ENCODE results near the gene GLB1L.

Gene GLB1L

DNA sequence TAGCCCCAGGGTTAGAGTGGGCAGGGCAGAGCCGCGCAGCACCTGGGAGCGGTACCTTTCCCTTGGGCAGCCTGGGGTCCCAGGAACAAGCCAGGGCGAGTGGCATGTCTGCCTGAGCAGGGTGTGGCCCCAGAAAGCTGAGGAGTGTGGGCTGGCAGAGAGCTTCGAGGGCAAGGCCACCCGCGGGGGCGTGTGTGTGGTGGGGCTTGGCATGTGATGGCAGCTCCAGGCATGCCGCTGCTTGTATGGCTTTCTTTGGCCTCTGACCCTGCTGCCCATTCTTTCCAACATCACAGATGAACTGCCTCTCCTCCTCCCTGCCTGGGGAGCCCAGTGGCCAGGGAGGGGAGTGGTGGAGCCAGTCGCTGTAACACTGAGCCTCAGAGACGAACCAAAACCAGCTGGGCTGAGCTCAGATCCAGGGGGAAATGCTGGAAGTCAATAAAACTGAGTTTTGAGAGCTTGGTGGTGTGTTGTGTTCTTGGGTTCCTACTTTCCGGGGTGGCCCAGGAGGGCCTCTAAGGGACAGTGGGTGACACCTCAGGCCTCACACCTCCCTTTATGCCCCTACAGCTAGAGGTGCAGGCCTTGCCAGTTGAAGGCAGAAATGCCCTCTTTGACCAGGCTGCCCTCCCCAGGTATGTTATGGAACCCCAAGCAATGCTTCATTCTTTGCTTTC is 41.3 kb upstream of the GLB1L start:
- peaks cover 19% of the 10 kb centered on the region for H3K36me3 ChIP-seq (ENCODE audit: insufficient read depth, low read length)
- no peaks in the 10 kb centered on the region for H3K9me3 ChIP-seq (ENCODE audit: low read length)
- H3K27me3 ChIP-seq (ENCODE audit: insufficient read depth, low read length), result no peaks in the 10 kb centered on the region
- peaks cover 8% of the 10 kb centered on the region for H3K4me1 ChIP-seq (ENCODE audit: insufficient read depth, low read length)
- no peak overlapping the region for H3K4me3 ChIP-seq (ENCODE audit: low read length)
- no peak overlapping the region for H2AFZ ChIP-seq (ENCODE audit: low read depth, low read length)

DNA sequence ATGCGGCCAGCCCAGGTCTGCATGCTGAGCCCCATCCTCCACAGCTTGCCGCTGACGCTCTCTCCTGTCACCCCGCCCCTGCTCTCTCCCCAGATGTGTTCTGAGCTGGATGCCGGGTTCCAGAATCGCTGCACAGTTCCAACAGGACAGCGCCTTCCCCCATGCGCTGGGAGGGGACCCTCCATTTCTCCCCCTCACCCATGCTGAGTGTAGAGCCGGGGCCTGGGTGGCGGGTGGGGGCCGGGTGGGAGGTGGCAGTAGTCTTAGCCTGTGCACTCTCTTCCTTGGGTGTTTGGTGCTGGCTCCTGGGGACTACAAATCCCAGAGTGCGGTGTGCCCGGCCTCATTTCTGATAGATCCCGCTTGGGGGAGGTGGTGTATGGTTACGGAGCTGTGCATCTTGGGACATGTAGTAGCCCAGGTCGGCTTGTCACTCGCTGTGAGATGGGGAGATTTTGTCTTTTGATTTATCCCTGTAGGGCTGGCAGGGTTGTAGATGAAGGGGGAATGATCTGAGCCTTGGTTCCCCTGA is 40.7 kb upstream of the GLB1L start:
- Histone ChIP-seq H3K27me3 (ENCODE audit: insufficient read depth, low read length) (no peaks in the 10 kb centered on the region), H2AFZ (ENCODE audit: low read depth, low read length) (no peak overlapping the region), H3K4me1 (ENCODE audit: insufficient read depth, low read length) (peaks cover 8% of the 10 kb centered on the region), H3K4me3 (ENCODE audit: low read length) (no peak overlapping the region), H3K36me3 (ENCODE audit: insufficient read depth, low read length) (peaks cover 19% of the 10 kb centered on the region), H3K9me3 (ENCODE audit: low read length) (no peaks in the 10 kb centered on the region)

DNA sequence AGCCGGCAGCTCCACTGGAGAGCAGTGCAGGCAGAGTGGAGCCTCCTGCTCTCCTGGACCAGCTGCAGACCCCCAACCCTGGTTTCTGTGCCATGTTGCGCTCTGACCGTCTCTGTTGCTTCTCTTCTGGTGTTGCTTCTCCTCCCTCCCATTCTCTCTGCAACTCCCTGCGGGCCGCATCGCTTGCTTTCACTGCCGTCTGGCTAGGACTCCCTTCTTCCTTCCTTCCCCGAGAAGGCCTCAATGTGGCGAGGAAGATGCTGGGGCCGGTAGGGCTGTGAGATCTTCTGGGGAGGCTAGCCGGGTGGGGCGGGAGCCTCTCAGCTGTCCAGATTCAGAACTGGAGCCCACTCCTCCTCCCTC is 40.1 kb upstream of the GLB1L start:
- Histone ChIP-seq H3K36me3 (ENCODE audit: insufficient read depth, low read length) (peaks cover 19% of the 10 kb centered on the region), H3K4me1 (ENCODE audit: insufficient read depth, low read length) (peaks cover 9% of the 10 kb centered on the region), H3K4me3 (ENCODE audit: low read length) (no peak overlapping the region), H3K9me3 (ENCODE audit: low read length) (no peaks in the 10 kb centered on the region), H2AFZ (ENCODE audit: low read depth, low read length) (no peak overlapping the region), H3K27me3 (ENCODE audit: insufficient read depth, low read length) (no peaks in the 10 kb centered on the region)

DNA sequence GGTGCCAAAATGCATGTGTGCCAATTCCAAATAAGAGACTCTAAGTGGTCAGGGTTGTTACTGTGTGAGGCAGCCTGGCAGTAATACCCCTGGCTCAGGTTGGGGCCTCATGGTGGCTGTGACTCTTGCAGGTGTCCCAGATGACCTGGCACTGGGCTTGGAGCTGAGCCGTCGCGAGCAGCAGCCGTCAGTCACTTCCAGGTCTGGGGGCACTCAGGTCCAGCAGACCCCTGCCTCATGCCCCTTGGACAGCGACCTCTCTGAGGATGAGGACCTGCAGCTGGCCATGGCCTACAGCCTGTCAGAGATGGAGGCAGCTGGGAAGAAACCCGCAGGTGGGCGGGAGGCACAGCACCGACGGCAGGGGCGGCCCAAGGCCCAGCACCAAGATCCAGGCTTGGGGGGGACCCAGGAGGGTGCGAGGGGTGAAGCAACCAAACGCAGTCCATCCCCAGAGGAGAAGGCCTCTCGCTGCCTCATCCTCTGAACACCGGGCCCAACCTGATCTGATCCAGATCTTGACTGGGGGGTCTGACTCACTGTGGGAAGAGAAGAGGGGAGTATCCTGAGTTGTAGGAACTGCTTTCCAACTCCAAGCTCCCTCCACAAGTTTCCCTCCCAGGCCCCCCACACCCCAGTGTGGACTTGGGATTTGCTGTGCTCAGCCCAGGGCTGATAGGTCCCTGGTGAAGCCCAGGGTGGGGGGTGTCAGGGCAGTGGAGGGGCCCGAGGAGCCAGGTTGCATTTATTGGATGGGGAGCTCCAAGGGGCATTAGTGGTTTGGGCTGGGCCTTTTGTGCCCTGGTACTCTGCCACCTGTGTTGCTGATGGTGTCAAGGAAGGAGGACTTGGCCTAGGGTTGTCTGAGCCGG is 39.5 kb upstream of the GLB1L start:
- no peaks in the 10 kb centered on the region for H3K27me3 ChIP-seq (ENCODE audit: insufficient read depth, low read length)
- peaks cover 19% of the 10 kb centered on the region for H3K36me3 ChIP-seq (ENCODE audit: insufficient read depth, low read length)
- no peak overlapping the region for H3K4me3 ChIP-seq (ENCODE audit: low read length)
- peaks cover 16% of the 10 kb centered on the region for H3K4me1 ChIP-seq (ENCODE audit: insufficient read depth, low read length)
- no peaks in the 10 kb centered on the region for H3K9me3 ChIP-seq (ENCODE audit: low read length)
- no peak overlapping the region for H2AFZ ChIP-seq (ENCODE audit: low read depth, low read length)

DNA sequence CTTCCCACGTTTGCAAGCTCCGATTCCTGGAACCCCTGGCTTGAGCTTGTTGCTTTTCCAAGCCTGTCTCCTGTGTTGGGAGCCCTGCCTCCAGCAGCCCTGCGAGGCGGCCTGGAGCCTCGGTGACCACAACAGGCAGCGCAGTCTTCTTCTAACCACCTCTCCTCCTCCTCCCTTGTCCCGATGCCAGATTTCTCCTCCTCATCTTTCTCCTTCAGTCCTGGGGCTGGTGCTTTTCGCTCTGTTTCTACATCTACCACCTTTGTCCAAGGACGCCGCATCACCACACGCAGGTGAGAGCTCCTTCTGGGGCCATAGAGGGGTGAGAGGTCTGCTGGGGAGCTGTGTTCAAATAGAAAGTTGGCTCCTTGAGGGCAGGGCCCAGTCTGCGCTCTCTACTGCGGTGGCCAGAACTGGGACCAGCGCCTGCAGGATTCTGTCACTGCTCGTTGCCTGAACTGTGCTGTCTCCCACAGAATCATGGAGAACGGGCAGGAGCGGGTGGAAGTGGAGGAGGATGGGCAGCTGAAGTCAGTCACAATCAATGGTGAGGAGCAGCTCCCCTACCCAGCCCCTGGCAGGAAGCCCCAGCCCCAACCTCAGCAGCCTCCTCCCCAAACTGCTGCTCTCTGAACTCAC is 37.8 kb upstream of the GLB1L start:
- Histone ChIP-seq H3K27me3 (ENCODE audit: insufficient read depth, low read length) (no peaks in the 10 kb centered on the region), H3K4me3 (ENCODE audit: low read length) (no peak overlapping the region), H3K36me3 (ENCODE audit: insufficient read depth, low read length) (peaks cover 19% of the 10 kb centered on the region), H3K9me3 (ENCODE audit: low read length) (no peaks in the 10 kb centered on the region), H2AFZ (ENCODE audit: low read depth, low read length) (no peak overlapping the region), H3K4me1 (ENCODE audit: insufficient read depth, low read length) (peaks cover 28% of the 10 kb centered on the region)

DNA sequence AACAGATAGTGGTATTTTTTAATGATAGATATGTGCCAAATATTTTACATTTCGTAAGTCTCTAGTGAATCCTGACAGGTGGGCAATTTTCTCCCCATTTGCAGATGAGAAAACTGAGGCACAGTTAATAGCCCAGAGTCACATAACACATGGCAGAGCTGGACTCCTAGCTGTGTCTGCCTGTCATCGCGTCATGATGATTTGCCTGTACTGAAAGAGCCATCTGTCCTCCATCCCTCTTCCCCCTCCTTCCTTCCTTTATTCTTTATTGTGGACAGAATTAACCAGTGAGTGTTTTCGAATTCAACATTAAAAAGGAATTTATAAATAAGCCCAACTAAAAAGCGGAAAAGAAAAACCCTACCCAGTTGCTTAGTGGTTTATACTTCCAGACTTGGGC is 37.1 kb upstream of the GLB1L start:
- Histone ChIP-seq H3K36me3 (ENCODE audit: insufficient read depth, low read length) (peaks cover 19% of the 10 kb centered on the region), H3K4me3 (ENCODE audit: low read length) (no peak overlapping the region), H2AFZ (ENCODE audit: low read depth, low read length) (no peak overlapping the region), H3K9me3 (ENCODE audit: low read length) (no peaks in the 10 kb centered on the region), H3K4me1 (ENCODE audit: insufficient read depth, low read length) (peaks cover 31% of the 10 kb centered on the region), H3K27me3 (ENCODE audit: insufficient read depth, low read length) (no peaks in the 10 kb centered on the region)

DNA sequence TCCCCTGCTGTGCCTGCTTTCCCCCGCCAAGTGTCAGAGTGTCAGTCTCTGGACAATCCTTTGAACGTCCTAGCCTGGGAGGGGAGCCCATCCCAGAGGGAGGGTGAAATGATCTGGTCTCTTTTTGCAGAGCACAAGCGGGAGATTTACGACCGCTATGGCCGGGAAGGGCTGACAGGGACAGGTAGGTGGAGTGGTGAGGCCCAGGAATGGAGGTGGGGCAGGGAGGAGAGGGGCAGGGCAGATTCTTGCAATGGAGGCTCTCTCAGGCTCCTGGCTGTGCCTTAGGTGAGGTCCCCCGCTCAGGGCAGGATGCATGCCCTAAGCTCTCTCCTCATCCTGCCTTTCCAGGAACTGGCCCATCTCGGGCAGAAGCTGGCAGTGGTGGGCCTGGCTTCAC is 36.3 kb upstream of the GLB1L start:
- Histone ChIP-seq H2AFZ (ENCODE audit: low read depth, low read length) (no peak overlapping the region), H3K36me3 (ENCODE audit: insufficient read depth, low read length) (peaks cover 19% of the 10 kb centered on the region), H3K4me3 (ENCODE audit: low read length) (no peak overlapping the region), H3K4me1 (ENCODE audit: insufficient read depth, low read length) (peaks cover 28% of the 10 kb centered on the region), H3K9me3 (ENCODE audit: low read length) (no peaks in the 10 kb centered on the region), H3K27me3 (ENCODE audit: insufficient read depth, low read length) (no peaks in the 10 kb centered on the region)

DNA sequence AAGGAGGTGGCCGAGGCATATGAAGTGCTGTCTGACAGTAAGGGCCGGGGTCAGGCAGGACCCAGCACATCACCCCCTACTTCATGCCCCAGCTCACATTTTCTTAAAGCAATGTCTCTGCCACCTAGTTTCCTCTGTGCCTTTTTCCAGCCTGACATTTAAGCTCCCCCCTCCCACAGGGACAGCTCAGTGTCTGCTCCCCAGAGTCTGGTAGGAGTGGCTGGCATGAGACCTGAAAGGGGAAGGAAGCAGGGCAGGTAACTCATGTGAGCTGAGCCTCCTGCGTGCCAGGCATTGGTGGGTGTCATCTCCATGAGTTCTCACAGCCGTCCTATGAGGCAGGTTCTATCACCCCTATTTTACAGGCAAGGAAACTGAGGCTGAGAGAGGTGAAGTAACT is 35.4 kb upstream of the GLB1L start:
- Histone ChIP-seq H3K27me3 (ENCODE audit: insufficient read depth, low read length) (no peaks in the 10 kb centered on the region), H3K4me3 (ENCODE audit: low read length) (no peak overlapping the region), H3K9me3 (ENCODE audit: low read length) (no peaks in the 10 kb centered on the region), H3K4me1 (ENCODE audit: insufficient read depth, low read length) (peaks cover 24% of the 10 kb centered on the region), H2AFZ (ENCODE audit: low read depth, low read length) (no peak overlapping the region), H3K36me3 (ENCODE audit: insufficient read depth, low read length) (peaks cover 19% of the 10 kb centered on the region)

DNA sequence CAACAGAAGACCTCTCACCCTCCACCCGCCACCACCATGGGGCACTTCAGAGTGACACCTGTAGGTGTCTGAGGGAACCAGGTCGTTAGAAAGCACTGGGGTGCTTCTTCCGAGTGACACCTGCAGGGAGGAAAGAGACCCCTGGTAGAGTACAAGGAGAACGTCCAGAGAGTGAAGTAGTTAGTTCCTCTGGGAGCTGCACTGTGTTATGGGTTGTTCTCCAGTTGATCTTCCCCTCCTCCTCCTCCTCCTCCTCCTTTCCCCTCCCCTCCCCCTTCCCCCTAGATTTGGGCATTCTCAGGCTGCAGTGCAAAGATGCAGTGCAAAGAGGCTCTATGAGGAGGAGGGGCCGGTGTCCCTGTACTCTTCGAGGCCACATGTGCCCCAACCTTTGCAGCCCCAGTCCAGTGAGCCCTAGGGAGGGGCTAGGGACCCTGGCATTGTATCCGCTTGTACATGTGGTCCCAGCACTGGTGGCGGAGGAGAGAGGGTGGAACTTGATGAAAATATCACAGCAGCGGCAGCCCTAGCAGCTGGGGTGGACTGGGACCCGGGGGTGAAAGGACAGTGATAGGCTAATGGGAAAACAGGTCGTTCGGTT is 34.8 kb upstream of the GLB1L start:
- Histone ChIP-seq H3K36me3 (ENCODE audit: insufficient read depth, low read length) (peaks cover 17% of the 10 kb centered on the region), H2AFZ (ENCODE audit: low read depth, low read length) (no peak overlapping the region), H3K27me3 (ENCODE audit: insufficient read depth, low read length) (no peaks in the 10 kb centered on the region), H3K4me1 (ENCODE audit: insufficient read depth, low read length) (peaks cover 24% of the 10 kb centered on the region), H3K4me3 (ENCODE audit: low read length) (peak overlapping the region; percentile 57), H3K9me3 (ENCODE audit: low read length) (no peaks in the 10 kb centered on the region)

DNA sequence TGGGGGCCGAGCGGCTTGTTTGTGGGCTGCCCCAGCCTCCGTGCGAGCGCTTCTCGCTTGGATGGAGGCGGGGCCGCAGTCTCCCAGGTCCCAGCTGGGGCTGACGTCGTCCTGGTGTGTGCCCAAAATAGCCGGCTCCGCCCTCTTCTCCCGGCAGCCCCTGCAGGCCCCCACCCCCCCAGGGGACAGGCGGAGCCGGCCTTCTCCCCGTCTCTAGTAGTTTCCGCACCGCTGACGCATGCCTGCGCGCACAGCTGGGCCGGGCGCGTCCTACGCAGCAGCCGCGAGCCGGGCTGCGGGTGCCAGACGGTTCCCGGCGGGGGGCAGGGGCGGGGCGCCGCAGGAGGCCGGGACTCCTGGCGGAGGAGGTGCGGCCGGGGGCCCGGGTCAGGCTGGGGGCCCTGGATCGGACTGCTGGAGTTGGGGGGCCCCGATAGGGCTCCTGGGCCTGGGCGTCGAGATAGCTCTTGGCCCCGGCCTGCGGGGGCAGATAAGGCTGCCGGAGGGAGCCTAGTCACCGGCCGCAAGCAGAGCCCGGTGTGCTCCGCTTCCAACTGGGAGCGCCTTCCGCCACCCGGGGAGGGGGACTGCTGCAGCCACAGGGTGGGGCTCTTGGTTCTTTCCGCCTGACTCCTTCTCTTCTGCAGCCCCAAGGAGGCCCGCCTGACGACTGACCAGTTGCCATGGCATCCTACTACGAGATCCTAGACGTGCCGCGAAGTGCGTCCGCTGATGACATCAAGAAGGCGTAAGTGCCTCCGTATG is 34.1 kb upstream of the GLB1L start, which contains the start of gene DNAJB2:
Gene DNAJB2 (plus strand): TSS at position 216 of the 765 bp plus-strand sequence. CDS start 468 bp downstream, at position 684.
- H3K36me3 ChIP-seq (ENCODE audit: insufficient read depth, low read length), result peaks cover 10% of the 10 kb centered on the region
- H3K9me3 ChIP-seq (ENCODE audit: low read length), result no peaks in the 10 kb centered on the region
- H3K4me3 ChIP-seq (ENCODE audit: low read length), result peak within 1 kb of the TSS; percentile 57
- peak within 1 kb of the TSS; percentile 31 for H2AFZ ChIP-seq (ENCODE audit: low read depth, low read length)
- H3K4me1 ChIP-seq (ENCODE audit: insufficient read depth, low read length), result peaks cover 27% of the 10 kb centered on the region
- H3K27me3 ChIP-seq (ENCODE audit: insufficient read depth, low read length), result peaks cover 1% of the 10 kb centered on the region

DNA sequence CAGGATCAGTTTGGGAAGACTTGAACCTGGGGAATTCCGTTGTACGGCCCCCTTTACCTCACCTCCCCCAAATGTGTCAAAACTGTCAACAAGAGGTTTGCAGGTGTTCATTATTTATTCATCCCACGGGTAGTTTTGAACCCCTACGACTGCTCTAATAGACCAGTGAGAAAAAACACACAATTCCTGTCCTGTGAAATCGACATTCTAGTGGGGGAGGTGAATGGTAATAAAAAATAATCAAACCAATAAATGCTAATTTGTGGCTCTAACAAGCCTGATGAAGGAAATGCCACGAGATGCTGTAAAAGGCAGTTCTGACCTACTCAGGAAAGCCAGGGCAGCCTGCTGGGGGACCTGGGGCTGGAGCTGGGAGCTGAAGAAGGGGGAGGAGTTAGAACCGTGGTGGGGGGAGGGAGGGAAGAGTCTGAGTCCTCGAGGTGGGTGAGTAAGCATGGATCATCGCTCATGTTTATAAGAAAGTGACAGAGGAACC is 33.5 kb upstream of the GLB1L start:
- Histone ChIP-seq H3K36me3 (ENCODE audit: insufficient read depth, low read length) (peaks cover 8% of the 10 kb centered on the region), H3K27me3 (ENCODE audit: insufficient read depth, low read length) (peaks cover 5% of the 10 kb centered on the region), H2AFZ (ENCODE audit: low read depth, low read length) (peak overlapping the region; percentile 31), H3K4me1 (ENCODE audit: insufficient read depth, low read length) (peaks cover 30% of the 10 kb centered on the region), H3K4me3 (ENCODE audit: low read length) (peak overlapping the region; percentile 57), H3K9me3 (ENCODE audit: low read length) (no peaks in the 10 kb centered on the region)

Data from neuron (in vitro differentiated cells).